Measurements from ENCODE around the gene HDAC10.
"Not testable (repeated sequence)": the region's sequence is repeated elsewhere in the genome, so short reads cannot be mapped to it uniquely, and the experiment has no call there.

GRCh38 chr22:50204998-50205397 lies 46.1 kb downstream of the HDAC10 start:
- not testable (repeated sequence) for TF ChIP-seq CTCF (IDR thresholded peaks at IDR 0.05); POLR2A (IDR thresholded peaks at IDR 0.05; ENCODE audit: low read depth); EP300 (IDR thresholded peaks at IDR 0.05)
